ENCODE results near the gene GPR146. TPM values are rescaled to one million over a fixed set of nuclear protein-coding genes. Genes with fewer than 3 reads are reported as not detected.
"Not testable (repeated sequence)": the region's sequence is repeated elsewhere in the genome, so short reads cannot be mapped to it uniquely, and the experiment has no call there.

GPR146 gene
- total RNA-seq, 1 donor from 2014 or later, result 2.2 TPM

DNA sequence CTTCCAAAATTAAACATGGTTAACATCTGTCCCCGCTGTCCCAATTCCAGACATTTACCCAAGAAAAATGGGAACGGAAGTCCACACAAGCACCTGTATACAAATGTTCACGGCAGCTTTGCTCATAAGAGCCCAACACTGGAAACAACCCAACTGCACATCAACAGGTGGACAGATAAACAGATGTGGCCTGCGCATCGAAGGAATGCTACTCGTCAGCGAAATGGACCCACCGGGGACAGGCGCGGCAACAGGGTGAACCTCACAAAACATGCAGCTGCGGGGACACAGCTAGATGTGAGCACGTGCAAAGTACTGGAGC lies 20.9 kb downstream of the GPR146 start:
- DNase-seq (ENCODE audit: low spot score), result no peak
- Mint-ChIP-seq H3K36me3 (ENCODE audit: low read depth) (no peaks in the 10 kb centered on the region), H3K9me3 (no peaks in the 10 kb centered on the region), H3K4me1 (ENCODE audit: low read depth) (peaks cover 4% of the 10 kb centered on the region), H3K27me3 (ENCODE audit: insufficient read depth) (no peaks in the 10 kb centered on the region), H3K27ac (no peak overlapping the region), H3K4me3 (no peak overlapping the region)
- intact Hi-C loops (cut with micrococcal nuclease), result loop anchor here (1.0 to 5.0 kb wide), 3 partner anchors 21 to 278 kb away; partner anchors contain the start of gene GPR146

DNA sequence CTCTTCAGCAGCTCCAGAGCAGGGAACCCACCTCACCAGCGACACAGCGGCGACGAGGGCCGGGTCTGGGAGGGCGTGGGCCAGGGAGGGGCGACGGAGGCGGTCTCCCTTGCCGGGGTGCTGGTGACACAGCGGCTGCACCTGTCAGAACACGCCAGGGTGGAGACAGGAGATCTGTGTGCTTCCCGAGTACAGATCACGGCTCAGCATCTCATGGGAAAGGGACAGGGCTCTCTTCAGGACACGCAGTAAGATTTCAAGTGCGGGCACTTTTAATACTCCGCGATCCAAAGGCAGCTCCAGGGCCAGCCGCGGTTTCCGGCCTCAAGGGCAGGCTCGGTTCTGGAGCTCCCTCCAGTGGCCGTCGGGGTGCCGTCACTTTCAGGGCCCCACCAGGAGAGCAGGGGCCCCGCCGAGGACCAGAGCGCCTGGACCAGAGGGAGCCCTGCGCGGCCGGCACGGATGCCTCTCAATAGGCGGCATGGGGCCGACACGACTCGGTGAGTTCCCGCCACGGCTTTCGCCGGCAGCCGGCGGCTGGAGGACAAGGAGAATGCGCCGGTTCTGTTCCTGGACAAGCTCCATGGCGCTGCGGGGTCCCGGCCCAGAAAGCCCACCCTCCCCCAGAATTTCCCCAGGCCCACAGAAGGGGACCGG lies 21.4 kb downstream of the GPR146 start:
- peaks cover 3% of the 10 kb centered on the region for H3K9me3 Mint-ChIP-seq
- no peaks in the 10 kb centered on the region for H3K27me3 Mint-ChIP-seq (ENCODE audit: insufficient read depth)
- no peaks in the 10 kb centered on the region for H3K36me3 Mint-ChIP-seq (ENCODE audit: low read depth)
- H3K4me3 Mint-ChIP-seq, result no peak overlapping the region
- DNase-seq (ENCODE audit: low spot score), result peak; percentile 74
- no peak overlapping the region for H3K27ac Mint-ChIP-seq
- intact Hi-C loops (cut with micrococcal nuclease), result loop anchor here (1.0 to 5.0 kb wide), 3 partner anchors 21 to 278 kb away; partner anchors contain the start of gene GPR146
- peaks cover 4% of the 10 kb centered on the region for H3K4me1 Mint-ChIP-seq (ENCODE audit: low read depth)

DNA sequence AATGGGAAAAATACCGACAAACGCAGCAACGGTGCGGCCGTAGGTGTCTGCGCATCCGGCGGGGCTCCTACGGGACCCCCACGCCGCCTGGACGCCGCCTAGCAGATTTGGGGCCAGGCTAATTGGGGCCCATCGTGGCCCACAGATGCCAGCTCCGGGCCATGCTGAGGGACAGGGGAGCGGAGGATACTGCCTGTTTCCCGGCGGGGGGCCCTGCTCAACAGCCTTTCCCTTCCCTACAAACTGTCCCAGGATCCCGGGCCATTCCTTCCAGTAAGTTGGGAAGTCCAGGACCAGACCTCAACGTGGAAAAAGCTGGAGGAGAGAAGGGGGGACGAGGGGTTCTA lies 21.9 kb downstream of the GPR146 start:
- intact Hi-C loops (cut with micrococcal nuclease), result loop anchor here (5.0 kb wide), 1 partner anchor 279 kb away; no protein-coding TSS in a partner anchor

DNA sequence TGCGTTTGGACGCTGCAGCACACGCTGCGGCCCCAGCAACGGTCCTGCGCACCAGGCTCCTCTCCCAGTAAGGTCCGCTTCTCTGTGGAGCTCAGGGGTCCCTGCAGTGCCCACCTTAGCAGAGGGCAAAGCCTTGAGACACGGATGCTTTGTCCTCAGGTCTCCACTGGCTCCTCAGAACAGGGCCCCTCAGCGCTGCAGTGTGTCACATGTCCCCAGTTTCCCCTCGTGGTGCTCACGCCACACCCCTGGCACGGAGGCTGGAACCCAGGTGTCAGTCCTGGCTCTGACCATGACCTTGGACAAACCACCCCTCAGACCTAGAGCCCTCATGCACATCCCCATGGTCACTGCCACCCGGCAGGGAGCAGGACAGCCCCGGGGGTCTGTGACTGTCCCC lies 23.7 kb downstream of the GPR146 start:
- H3K36me3 Mint-ChIP-seq (ENCODE audit: low read depth), result no peaks in the 10 kb centered on the region
- no peak overlapping the region for H3K27ac Mint-ChIP-seq
- intact Hi-C loops (cut with micrococcal nuclease), result loop anchor here (5.0 kb wide), 1 partner anchor 281 kb away; no protein-coding TSS in a partner anchor
- H3K4me3 Mint-ChIP-seq, result no peak overlapping the region
- H3K4me1 Mint-ChIP-seq (ENCODE audit: low read depth), result peaks cover 4% of the 10 kb centered on the region
- H3K27me3 Mint-ChIP-seq (ENCODE audit: insufficient read depth), result no peaks in the 10 kb centered on the region
- DNase-seq (ENCODE audit: low spot score), result no peak
- H3K9me3 Mint-ChIP-seq, result peaks cover 9% of the 10 kb centered on the region

More for the DNA sequence above, 21.9 kb downstream of the GPR146 start:
- DNase-seq (ENCODE audit: low spot score), result no peak
- Mint-ChIP-seq H3K9me3 (peaks cover 9% of the 10 kb centered on the region), H3K27ac (no peak overlapping the region), H3K27me3 (ENCODE audit: insufficient read depth) (no peaks in the 10 kb centered on the region), H3K4me3 (no peak overlapping the region), H3K4me1 (ENCODE audit: low read depth) (peaks cover 4% of the 10 kb centered on the region), H3K36me3 (ENCODE audit: low read depth) (no peaks in the 10 kb centered on the region)

DNA sequence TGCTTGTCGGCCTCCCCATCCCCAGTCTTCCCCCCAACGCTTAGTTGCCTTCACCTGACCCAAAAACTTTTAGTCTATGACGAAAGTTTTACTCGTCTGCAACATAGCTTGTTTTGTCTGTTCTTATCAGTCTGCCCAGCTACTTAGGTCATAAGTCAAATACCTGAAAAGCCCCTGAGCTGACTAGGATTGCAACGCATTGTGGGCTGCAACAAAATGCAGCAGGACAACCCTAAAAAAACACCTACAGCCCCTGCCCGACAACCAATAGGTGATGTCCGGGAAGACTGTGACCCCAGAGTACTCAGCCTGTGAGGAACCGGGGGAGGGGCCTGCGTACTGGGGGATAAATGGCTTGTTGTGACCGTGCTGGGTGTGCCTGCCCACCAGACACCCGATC lies 24.3 kb downstream of the GPR146 start:
- Mint-ChIP-seq H3K36me3 (ENCODE audit: low read depth) (no peaks in the 10 kb centered on the region), H3K9me3 (peaks cover 9% of the 10 kb centered on the region), H3K27me3 (ENCODE audit: insufficient read depth) (no peaks in the 10 kb centered on the region), H3K4me1 (ENCODE audit: low read depth) (peaks cover 4% of the 10 kb centered on the region), H3K27ac (no peak overlapping the region), H3K4me3 (no peak overlapping the region)
- no peak for DNase-seq (ENCODE audit: low spot score)
- intact Hi-C loops (cut with micrococcal nuclease), result loop anchor here (5.0 kb wide), 1 partner anchor 281 kb away; no protein-coding TSS in a partner anchor

DNA sequence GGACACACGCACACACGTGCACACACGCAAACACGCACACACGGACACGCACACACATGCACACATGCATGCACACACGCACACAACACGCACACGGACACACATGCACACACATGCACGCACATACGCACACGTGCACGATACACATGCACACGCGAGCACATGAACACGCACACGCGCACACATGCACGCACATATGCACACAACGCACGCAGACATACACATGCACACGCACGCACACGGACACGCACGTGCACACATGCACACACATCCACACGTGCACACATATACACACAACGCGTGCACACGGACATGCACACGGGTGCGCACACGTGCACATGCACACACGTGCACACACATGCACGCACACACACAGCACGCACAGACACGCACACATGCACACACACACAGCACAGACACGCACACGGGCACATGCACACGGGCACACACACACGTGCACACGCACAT lies 26.2 kb downstream of the GPR146 start:
- Mint-ChIP-seq H3K4me3 (no peak overlapping the region), H3K36me3 (ENCODE audit: low read depth) (no peaks in the 10 kb centered on the region), H3K4me1 (ENCODE audit: low read depth) (peaks cover under 1% of the 10 kb centered on the region), H3K27ac (peak overlapping the region; percentile 55), H3K27me3 (ENCODE audit: insufficient read depth) (no peaks in the 10 kb centered on the region), H3K9me3 (peaks cover 9% of the 10 kb centered on the region)
- no peak for DNase-seq (ENCODE audit: low spot score)
- intact Hi-C loops (cut with micrococcal nuclease), result no loop called here

DNA sequence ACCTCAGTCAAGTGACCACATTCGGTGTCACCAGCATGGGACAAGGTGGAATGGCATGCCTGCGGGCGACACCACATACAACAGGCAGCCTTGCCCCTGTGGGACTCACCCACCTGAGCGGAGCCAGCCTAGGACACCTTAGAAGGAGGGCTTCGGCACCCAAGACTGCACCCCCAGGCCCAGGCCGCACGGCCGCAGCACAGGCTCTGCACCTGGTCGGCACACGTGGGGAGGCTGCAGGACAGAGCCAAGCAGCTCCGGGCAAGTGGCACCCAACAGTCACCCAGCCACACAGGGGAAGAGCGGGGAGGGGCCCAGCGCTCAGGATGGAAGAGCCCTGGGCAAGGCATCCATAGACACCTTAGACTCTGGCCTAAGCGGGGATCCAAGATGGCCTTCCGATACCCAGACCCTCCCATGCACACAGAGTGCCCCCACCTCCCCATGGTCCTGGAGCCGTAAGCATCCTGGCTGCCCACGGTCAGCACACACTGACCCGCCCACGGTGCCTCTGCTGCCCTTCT lies 27.4 kb downstream of the GPR146 start:
- H3K27me3 Mint-ChIP-seq (ENCODE audit: insufficient read depth), result no peaks in the 10 kb centered on the region
- no peaks in the 10 kb centered on the region for H3K4me1 Mint-ChIP-seq (ENCODE audit: low read depth)
- no peaks in the 10 kb centered on the region for H3K36me3 Mint-ChIP-seq (ENCODE audit: low read depth)
- H3K4me3 Mint-ChIP-seq, result no peak overlapping the region
- intact Hi-C loops (cut with micrococcal nuclease), result no loop called here
- no peak overlapping the region for H3K27ac Mint-ChIP-seq
- no peak for DNase-seq (ENCODE audit: low spot score)
- peaks cover 9% of the 10 kb centered on the region for H3K9me3 Mint-ChIP-seq

DNA sequence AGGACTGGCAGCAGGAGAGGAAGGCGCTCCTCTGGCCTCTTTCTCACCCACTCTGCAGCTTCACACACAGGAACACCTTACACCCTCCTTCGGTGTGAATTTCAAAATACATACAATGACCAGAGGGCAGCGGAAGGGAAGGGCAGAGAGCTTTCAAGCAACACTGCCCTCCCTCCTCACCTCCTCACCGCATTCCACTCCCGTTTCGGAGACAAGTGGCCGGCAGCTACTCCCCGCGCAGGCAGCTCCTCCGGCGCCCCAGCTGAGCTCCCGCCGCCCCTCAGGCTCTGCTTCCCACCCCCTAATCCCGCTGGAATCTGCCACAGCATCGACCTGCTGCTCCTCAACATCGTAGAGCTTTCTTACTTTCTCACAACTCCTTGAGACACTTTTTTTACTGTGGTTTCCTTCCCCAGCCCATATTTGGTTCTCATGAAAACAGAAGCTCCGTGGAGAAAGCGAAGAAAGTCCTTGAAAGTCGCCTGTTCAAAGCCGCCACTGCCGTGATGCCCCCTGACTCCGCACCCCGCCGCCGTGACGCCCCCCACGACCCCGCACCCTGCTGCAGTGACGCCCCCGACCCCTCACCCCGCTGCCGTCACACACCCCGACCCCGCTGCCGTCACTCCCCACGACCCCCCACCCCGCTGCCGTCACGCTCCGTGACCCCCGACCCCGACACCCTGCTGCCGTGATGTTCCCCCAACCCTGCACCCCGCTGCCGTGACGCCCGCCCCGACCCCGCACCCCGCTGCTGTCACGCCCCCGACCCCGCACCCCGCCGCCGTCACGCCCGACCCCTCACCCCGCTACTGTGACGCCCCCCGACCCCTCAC lies 29.0 kb downstream of the GPR146 start:
- Mint-ChIP-seq H3K4me1 (ENCODE audit: low read depth) (no peaks in the 10 kb centered on the region), H3K27ac (no peak overlapping the region), H3K4me3 (no peak overlapping the region), H3K36me3 (ENCODE audit: low read depth) (no peaks in the 10 kb centered on the region), H3K9me3 (peaks cover 9% of the 10 kb centered on the region), H3K27me3 (ENCODE audit: insufficient read depth) (no peaks in the 10 kb centered on the region)
- DNase-seq (ENCODE audit: low spot score), result no peak
- intact Hi-C loops (cut with micrococcal nuclease), result no loop called here

DNA sequence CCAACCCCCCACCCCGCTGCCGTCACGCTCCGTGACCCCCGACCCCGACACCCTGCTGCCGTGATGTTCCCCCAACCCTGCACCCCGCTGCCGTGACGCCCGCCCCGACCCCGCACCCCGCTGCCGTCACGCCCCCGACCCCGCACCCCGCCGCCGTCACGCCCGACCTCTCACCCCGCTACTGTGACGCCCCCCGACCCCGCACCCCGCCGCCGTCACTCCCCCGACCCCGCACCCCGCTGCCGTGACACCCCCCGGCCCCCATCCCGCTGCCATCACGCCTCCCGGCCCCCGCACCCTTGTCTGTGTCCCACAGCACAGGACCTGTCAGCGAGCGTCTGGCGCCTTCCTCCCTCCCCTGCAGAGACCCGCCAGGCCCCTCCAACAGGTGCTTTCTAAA lies 29.7 kb downstream of the GPR146 start:
- H3K9me3 Mint-ChIP-seq; DNase-seq (ENCODE audit: low spot score); H3K4me3 Mint-ChIP-seq; H3K4me1 Mint-ChIP-seq (ENCODE audit: low read depth); H3K27ac Mint-ChIP-seq; H3K27me3 Mint-ChIP-seq (ENCODE audit: insufficient read depth); intact Hi-C loops (cut with micrococcal nuclease); H3K36me3 Mint-ChIP-seq (ENCODE audit: low read depth): not testable (repeated sequence)

DNA sequence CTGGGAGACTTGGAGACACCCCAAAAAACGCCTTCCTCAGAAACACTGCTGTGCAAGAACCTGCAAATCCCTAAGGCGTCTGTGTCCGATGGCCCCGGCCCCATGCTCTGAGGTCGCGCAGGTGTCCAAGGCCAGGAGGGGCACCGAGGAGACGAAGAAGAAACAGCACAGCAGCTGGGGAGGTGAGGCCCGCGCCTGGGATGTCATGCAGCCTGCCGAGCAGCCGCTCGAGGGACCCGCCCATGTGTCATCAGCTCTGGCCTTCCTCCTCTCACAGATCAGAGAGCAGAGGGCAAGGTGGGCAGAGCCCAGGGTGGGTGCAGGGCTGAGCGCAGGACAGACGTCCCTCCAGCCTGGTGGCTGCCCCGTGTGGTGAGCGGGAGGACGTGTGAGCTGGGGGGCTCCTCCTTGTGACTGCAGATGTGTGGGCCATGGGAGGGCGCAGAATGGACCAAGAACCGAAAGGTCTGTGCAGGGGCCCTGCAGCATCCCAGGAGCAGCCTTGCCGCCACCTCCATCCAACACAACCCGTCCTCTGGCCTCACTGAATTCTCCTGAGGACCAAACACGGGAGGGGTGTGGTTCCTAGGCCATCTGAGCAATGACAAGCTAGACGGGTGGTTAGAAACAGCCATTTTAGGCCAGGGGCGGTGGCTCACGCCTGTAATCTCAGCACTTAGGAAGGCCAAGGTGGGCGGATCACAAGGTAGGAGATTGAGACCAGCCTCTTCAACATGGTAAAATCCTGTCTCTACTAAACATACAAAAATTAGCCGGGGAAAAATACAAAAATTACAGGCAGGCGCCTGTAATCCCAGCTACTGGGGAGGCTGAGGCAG lies 30.5 kb downstream of the GPR146 start:
- no peak for DNase-seq (ENCODE audit: low spot score)
- H3K36me3 Mint-ChIP-seq (ENCODE audit: low read depth), result no peaks in the 10 kb centered on the region
- intact Hi-C loops (cut with micrococcal nuclease), result no loop called here

DNA sequence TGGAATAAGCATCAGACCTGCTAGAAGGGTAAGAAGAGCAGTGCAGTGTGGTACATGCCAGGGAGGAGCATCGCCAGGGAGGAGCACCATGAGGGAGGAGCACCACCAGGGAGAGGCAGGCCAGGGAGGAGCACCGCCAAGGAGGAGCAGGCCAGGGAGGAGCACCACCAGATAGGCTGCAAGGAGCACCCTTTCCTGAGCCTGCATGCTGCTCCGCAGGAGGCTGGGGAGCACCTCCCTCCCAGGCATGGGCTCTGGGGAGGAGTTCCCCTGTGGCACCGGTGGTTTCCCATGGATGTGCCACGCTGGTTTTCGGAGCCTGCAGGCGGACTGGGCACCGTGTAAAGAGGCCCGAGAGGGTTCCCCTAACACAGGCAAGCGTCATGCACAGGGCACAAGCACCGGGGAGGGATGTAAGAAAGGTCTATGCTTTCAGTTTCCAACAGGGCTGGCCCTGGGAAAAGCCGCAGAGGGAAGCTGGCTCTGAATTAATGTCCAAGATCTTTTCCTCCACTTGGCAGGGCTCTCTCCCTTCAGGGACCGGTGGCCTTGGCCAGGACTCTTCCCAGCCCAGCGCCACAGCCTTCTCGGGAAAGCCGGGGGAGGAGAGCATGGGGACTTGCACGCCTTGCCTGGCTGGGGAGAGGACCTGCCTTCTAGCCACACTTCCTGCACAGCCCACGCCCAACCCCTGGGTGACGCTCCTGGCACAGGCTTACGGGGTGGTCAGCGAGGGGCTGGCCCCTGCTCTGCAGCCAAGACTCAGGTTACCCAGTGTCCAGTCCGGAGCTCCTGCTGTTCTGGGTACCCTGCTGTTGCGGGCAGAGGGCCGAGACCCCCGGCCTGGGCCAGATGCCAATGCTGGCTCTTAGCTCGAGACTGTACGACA lies 32.1 kb downstream of the GPR146 start:
- H3K36me3 Mint-ChIP-seq (ENCODE audit: low read depth), result no peaks in the 10 kb centered on the region
- H3K4me1 Mint-ChIP-seq (ENCODE audit: low read depth), result no peaks in the 10 kb centered on the region
- intact Hi-C loops (cut with micrococcal nuclease), result no loop called here
- H3K9me3 Mint-ChIP-seq, result no peaks in the 10 kb centered on the region
- no peak for DNase-seq (ENCODE audit: low spot score)
- no peak overlapping the region for H3K27ac Mint-ChIP-seq
- no peaks in the 10 kb centered on the region for H3K27me3 Mint-ChIP-seq (ENCODE audit: insufficient read depth)
- H3K4me3 Mint-ChIP-seq, result no peak overlapping the region

More for the DNA sequence above, 30.5 kb downstream of the GPR146 start:
- H3K4me1 Mint-ChIP-seq (ENCODE audit: low read depth), result no peaks in the 10 kb centered on the region
- H3K27me3 Mint-ChIP-seq (ENCODE audit: insufficient read depth), result no peaks in the 10 kb centered on the region
- no peak overlapping the region for H3K4me3 Mint-ChIP-seq
- H3K9me3 Mint-ChIP-seq, result peaks cover 9% of the 10 kb centered on the region
- H3K27ac Mint-ChIP-seq, result no peak overlapping the region

DNA sequence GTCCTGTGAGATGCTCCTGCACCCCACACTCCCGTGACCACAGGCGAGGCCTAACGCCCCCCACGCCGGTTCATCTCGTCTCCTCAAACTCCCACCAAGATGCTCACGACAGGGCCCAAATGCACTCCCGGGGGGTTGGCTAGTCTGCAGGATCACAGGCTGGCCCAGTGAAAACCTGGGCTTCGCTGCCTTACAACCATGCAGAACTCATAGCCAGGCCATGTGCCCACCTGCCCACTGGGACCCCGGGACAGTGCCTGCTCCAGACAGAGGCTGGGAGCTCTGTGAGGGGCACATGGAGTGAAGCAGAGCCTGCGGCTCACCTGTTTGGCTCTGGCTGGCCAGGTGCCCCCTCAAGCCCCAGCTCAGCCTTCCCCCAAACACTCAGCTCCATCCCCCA lies 34.2 kb downstream of the GPR146 start:
- Mint-ChIP-seq H3K36me3 (ENCODE audit: low read depth) (no peaks in the 10 kb centered on the region), H3K27me3 (ENCODE audit: insufficient read depth) (no peaks in the 10 kb centered on the region), H3K4me3 (no peak overlapping the region), H3K27ac (no peak overlapping the region), H3K9me3 (no peaks in the 10 kb centered on the region), H3K4me1 (ENCODE audit: low read depth) (no peaks in the 10 kb centered on the region)
- DNase-seq (ENCODE audit: low spot score), result no peak
- intact Hi-C loops (cut with micrococcal nuclease), result no loop called here
